ENCODE measurements around the gene FBN2. TPM values are rescaled to one million over a fixed set of nuclear protein-coding genes. Genes with fewer than 3 reads are reported as not detected.
A peak's percentile ranks its signal among the peaks of the same experiment; 100 is the strongest.

Gene FBN2
- total RNA-seq, 4 donors from 2014 or later: 0.40 to 3.3 (median 0.99) TPM

GRCh38 chr5:128551476-128551875, 13.4 kb upstream of the FBN2 start:
- no peak for DNase-seq
- TF ChIP-seq, protein P1, sequence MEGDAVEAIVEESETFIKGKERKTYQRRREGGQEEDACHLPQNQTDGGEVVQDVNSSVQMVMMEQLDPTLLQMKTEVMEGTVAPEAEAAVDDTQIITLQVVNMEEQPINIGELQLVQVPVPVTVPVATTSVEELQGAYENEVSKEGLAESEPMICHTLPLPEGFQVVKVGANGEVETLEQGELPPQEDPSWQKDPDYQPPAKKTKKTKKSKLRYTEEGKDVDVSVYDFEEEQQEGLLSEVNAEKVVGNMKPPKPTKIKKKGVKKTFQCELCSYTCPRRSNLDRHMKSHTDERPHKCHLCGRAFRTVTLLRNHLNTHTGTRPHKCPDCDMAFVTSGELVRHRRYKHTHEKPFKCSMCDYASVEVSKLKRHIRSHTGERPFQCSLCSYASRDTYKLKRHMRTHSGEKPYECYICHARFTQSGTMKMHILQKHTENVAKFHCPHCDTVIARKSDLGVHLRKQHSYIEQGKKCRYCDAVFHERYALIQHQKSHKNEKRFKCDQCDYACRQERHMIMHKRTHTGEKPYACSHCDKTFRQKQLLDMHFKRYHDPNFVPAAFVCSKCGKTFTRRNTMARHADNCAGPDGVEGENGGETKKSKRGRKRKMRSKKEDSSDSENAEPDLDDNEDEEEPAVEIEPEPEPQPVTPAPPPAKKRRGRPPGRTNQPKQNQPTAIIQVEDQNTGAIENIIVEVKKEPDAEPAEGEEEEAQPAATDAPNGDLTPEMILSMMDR (IDR thresholded peaks at IDR 0.05): no peak
- no peak for TF ChIP-seq POLR2A (IDR thresholded peaks at IDR 0.05)

DNA sequence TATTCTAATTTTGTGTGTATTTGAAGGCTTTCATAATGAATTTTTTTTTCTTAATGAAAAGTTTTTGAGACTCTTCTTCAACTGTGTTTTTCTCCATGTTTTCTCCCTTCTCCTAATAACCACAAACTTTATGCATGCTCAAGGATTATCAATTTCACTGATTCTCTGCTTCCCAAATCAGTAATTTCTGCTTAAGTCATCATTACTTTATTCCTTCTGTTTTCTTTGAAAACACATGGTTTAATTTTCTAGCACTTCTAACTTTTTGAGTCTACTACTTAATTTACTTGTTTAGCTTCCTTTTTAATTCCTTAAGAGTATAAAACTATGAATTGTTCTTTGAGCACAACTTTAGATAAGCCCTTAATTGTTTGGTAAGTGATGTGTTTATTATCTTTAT, 11.5 kb upstream of the FBN2 start:
- Histone ChIP-seq H3K9me3 (no peaks in the 10 kb centered on the region), H3K27ac (no peak overlapping the region), H3K4me1 (no peaks in the 10 kb centered on the region), H3K4me3 (no peak overlapping the region), H3K27me3 (no peaks in the 10 kb centered on the region), H3K36me3 (no peaks in the 10 kb centered on the region)
- no peak for DNase-seq
- TF ChIP-seq POLR2A (IDR thresholded peaks at IDR 0.05): no peak
- TF ChIP-seq, protein P1 (IDR thresholded peaks at IDR 0.05): no peak

More at GRCh38 chr5:128551476-128551875, 13.4 kb upstream of the FBN2 start:
- H3K9me3 ChIP-seq: no peaks in the 10 kb centered on the region
- no peak overlapping the region for H3K4me3 ChIP-seq
- H3K4me1 ChIP-seq: no peaks in the 10 kb centered on the region
- H3K36me3 ChIP-seq: no peaks in the 10 kb centered on the region
- H3K27ac ChIP-seq: no peak overlapping the region
- H3K27me3 ChIP-seq: no peaks in the 10 kb centered on the region

- Histone ChIP-seq H3K4me1 (no peaks in the 10 kb centered on the region), H3K36me3 (no peaks in the 10 kb centered on the region), H3K27me3 (no peaks in the 10 kb centered on the region), H3K27ac (no peak overlapping the region), H3K9me3 (no peaks in the 10 kb centered on the region), H3K4me3 (no peak overlapping the region)
- DNase-seq: no peak
- no peak for TF ChIP-seq POLR2A (IDR thresholded peaks at IDR 0.05)
- TF ChIP-seq, protein P1 (IDR thresholded peaks at IDR 0.05): no peak
Measured at GRCh38 chr5:128546658-128547281, 8.7 kb upstream of the FBN2 start.

GRCh38 chr5:128541385-128541784, 3.3 kb upstream of the FBN2 start:
- H3K4me3 ChIP-seq: no peak overlapping the region
- TF ChIP-seq, protein P1 (IDR thresholded peaks at IDR 0.05): no peak
- TF ChIP-seq POLR2A (IDR thresholded peaks at IDR 0.05): no peak
- H3K4me1 ChIP-seq: peaks cover 0 to 23% (median 0%) of the 10 kb centered on the region in 4 donors
- H3K36me3 ChIP-seq: no peaks in the 10 kb centered on the region
- DNase-seq: no peak
- H3K27ac ChIP-seq: no peak overlapping the region
- H3K9me3 ChIP-seq: no peaks in the 10 kb centered on the region
- H3K27me3 ChIP-seq: peaks cover 0 to 20% of the 10 kb centered on the region in 2 donors

- TF ChIP-seq, protein P1 (IDR thresholded peaks at IDR 0.05): no peak
- no peak for TF ChIP-seq POLR2A (IDR thresholded peaks at IDR 0.05)
- Histone ChIP-seq H3K4me1 (peaks cover 0 to 23% (median 0%) of the 10 kb centered on the region in 4 donors), H3K27ac (peak overlapping the region in 1 of 4 donors; percentile 9), H3K27me3 (peaks cover 0 to 20% of the 10 kb centered on the region in 2 donors), H3K4me3 (peak overlapping the region; percentile 18 to 53 (median 38)), H3K9me3 (no peaks in the 10 kb centered on the region), H3K36me3 (no peaks in the 10 kb centered on the region)
- DNase-seq: no peak
Measured at GRCh38 chr5:128539038-128539429, 989 bp upstream of the FBN2 start.

Data from Peyer's patch (tissue), 4 donors.